ENCODE results near the gene DRC7. TPM values are rescaled to one million over a fixed set of nuclear protein-coding genes. Genes with fewer than 3 reads are reported as not detected.

Gene DRC7
- total RNA-seq, 2 donors from 2014 or later, result not detected

DNA sequence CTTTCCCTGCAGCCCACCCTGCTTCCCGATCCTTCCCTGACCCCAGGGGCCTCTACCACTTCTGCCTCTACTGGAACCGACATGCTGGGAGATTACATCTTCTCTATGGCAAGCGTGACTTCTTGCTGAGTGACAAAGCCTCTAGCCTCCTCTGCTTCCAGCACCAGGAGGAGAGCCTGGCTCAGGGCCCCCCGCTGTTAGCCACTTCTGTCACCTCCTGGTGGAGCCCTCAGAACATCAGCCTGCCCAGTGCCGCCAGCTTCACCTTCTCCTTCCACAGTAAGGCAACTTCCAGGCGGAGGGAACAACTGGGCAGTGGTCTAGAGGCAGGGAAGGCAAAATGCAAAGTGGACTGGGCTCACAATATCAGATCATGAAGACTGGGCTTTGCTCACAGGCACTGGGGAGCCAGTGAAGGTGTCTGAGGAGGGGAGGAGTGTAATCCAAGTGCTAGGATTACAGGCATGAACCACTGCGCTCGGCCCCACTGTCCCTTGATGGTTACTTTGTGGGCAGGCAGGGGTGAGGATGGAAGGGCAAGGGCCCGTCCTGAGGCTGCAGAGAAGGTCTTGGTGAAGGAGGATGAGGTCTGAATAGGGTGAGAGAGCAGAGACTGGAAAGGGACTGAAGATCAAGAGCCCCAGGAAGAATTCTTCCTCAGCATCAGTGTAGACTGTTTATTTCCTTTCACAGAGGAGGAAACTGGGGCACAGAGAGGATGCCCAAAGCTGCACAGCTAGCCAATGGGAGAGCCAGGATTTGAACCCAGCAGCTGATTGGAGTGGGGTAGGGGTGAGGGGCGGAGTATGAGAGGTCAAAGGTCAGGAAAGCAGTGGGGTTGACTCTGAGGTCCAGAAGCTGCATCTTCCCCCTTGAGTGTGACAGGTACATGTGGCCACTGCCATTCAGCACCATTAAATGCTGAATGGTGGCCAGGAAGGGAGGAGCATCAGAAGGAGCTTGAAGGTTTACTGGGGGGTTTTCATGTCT lies 43.0 kb upstream of the DRC7 start:
- Histone ChIP-seq H3K4me1 (ENCODE audit: control insufficient read depth in 1 of 2, low read depth in 2 of 2) (no peaks in the 10 kb centered on the region), H3K4me3 (no peak overlapping the region), H3K36me3 (no peaks in the 10 kb centered on the region), H3K27ac (no peak overlapping the region), H3K9me3 (no peaks in the 10 kb centered on the region), H3K27me3 (replicated peaks; ENCODE audit: insufficient read depth) (no peaks in the 10 kb centered on the region)
- no peak for DNase-seq (ENCODE audit: low spot score)
- no peak for ATAC-seq (ENCODE audit: insufficient number of reproducible peaks, low FRiP score, low read depth)
- TF ChIP-seq, protein P1, sequence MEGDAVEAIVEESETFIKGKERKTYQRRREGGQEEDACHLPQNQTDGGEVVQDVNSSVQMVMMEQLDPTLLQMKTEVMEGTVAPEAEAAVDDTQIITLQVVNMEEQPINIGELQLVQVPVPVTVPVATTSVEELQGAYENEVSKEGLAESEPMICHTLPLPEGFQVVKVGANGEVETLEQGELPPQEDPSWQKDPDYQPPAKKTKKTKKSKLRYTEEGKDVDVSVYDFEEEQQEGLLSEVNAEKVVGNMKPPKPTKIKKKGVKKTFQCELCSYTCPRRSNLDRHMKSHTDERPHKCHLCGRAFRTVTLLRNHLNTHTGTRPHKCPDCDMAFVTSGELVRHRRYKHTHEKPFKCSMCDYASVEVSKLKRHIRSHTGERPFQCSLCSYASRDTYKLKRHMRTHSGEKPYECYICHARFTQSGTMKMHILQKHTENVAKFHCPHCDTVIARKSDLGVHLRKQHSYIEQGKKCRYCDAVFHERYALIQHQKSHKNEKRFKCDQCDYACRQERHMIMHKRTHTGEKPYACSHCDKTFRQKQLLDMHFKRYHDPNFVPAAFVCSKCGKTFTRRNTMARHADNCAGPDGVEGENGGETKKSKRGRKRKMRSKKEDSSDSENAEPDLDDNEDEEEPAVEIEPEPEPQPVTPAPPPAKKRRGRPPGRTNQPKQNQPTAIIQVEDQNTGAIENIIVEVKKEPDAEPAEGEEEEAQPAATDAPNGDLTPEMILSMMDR (IDR thresholded peaks at IDR 0.05), result no peak

GRCh38 chr16:57652695-57653471 lies 41.7 kb upstream of the DRC7 start:
- no peak for ATAC-seq (ENCODE audit: insufficient number of reproducible peaks, low FRiP score, low read depth)
- H3K27me3 ChIP-seq (replicated peaks; ENCODE audit: insufficient read depth), result no peaks in the 10 kb centered on the region
- no peak overlapping the region for H3K27ac ChIP-seq
- H3K4me3 ChIP-seq, result no peak overlapping the region
- H3K4me1 ChIP-seq (ENCODE audit: control insufficient read depth in 1 of 2, low read depth in 2 of 2), result no peaks in the 10 kb centered on the region
- H3K9me3 ChIP-seq, result no peaks in the 10 kb centered on the region
- DNase-seq (ENCODE audit: low spot score), result no peak
- TF ChIP-seq, protein P1 (IDR thresholded peaks at IDR 0.05), result no peak
- no peaks in the 10 kb centered on the region for H3K36me3 ChIP-seq

DNA sequence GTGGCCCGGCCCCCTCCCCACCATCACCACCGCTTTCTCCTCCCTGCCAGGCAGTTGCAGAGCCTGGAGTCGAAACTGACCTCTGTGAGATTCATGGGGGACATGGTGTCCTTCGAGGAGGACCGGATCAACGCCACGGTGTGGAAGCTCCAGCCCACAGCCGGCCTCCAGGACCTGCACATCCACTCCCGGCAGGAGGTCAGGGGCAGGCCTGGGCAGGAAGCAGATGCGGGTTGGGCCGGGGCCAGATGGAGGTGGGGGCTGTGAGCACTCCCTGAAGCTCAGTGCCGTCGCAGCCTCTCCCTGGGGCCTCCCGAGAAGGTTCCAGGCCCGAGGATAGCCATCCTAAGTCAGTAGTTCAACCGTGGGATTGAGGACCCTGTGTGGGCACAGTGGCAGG lies 40.7 kb upstream of the DRC7 start:
- Histone ChIP-seq H3K4me3 (no peak overlapping the region), H3K4me1 (ENCODE audit: control insufficient read depth in 1 of 2, low read depth in 2 of 2) (no peaks in the 10 kb centered on the region), H3K27me3 (replicated peaks; ENCODE audit: insufficient read depth) (no peaks in the 10 kb centered on the region), H3K27ac (no peak overlapping the region), H3K9me3 (no peaks in the 10 kb centered on the region), H3K36me3 (no peaks in the 10 kb centered on the region)
- TF ChIP-seq, protein P1 (IDR thresholded peaks at IDR 0.05), result no peak
- no peak for DNase-seq (ENCODE audit: low spot score)
- no peak for ATAC-seq (ENCODE audit: insufficient number of reproducible peaks, low FRiP score, low read depth)

DNA sequence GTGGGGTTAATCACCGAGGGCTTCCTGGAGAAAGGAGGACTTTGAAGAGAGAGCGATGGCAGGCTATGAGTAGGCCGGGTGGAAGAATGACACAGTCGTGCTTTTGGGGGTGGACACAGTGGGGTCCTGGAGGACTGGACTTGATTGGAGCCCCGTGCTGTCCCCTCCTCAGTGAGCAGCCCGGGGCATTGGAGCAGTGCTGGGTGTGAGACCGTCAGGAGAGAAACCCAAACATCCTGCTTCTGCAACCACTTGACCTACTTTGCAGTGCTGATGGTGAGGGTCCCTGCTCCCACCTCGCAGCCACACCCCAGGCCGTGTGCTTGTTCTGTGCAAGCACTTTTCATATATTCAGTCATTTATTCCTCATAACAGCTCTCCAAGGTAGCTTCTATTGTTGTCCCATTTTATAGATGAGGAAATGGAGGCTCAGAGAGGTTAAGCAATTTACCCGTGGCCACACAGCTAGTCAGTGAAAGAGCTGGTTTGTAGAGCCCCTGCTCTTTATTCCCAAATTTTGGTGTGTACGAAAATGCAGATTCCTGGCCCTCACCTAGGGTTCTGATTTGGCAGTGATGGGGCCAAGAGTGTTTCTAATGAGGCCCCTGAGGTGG lies 38.2 kb upstream of the DRC7 start:
- H3K27ac ChIP-seq, result no peak overlapping the region
- H3K4me1 ChIP-seq (ENCODE audit: control insufficient read depth in 1 of 2, low read depth in 2 of 2), result no peaks in the 10 kb centered on the region
- no peak overlapping the region for H3K4me3 ChIP-seq
- H3K36me3 ChIP-seq, result no peaks in the 10 kb centered on the region
- no peaks in the 10 kb centered on the region for H3K9me3 ChIP-seq
- DNase-seq (ENCODE audit: low spot score) (no peak), ATAC-seq (ENCODE audit: insufficient number of reproducible peaks, low FRiP score, low read depth) (no peak)
- TF ChIP-seq, protein P1 (IDR thresholded peaks at IDR 0.05), result no peak
- no peaks in the 10 kb centered on the region for H3K27me3 ChIP-seq (replicated peaks; ENCODE audit: insufficient read depth)

GRCh38 chr16:57657228-57657627 lies 37.4 kb upstream of the DRC7 start:
- Histone ChIP-seq H3K4me1 (ENCODE audit: control insufficient read depth in 1 of 2, low read depth in 2 of 2) (no peaks in the 10 kb centered on the region), H3K27ac (no peak overlapping the region), H3K9me3 (no peaks in the 10 kb centered on the region), H3K36me3 (no peaks in the 10 kb centered on the region), H3K27me3 (replicated peaks; ENCODE audit: insufficient read depth) (no peaks in the 10 kb centered on the region), H3K4me3 (no peak overlapping the region)
- ATAC-seq (ENCODE audit: insufficient number of reproducible peaks, low FRiP score, low read depth) (no peak), DNase-seq (ENCODE audit: low spot score) (no peak)
- TF ChIP-seq, protein P1 (IDR thresholded peaks at IDR 0.05), result no peak
